Neural progenitor cell (in vitro differentiated cells): ENCODE data around the gene RAPGEF4.

Experiments
- CTCF ChIP-seq: fragments of 200-600 bp; sonication (generic); IDR thresholded peaks from 2 replicates; pipeline ENCODE4 v1.5.1; 2017; ENCODE audit warnings: antibody characterized with exemption, mild to moderate bottlenecking
- EZH2 ChIP-seq: fragments of 200-600 bp; sonication (generic); IDR thresholded peaks from 2 replicates; pipeline ENCODE4 v1.6.1; 2017; ENCODE audit warnings: antibody characterized with exemption, mild to moderate bottlenecking, moderate library complexity

GRCh38 chr2:172962082-172962481 lies 226.4 kb downstream of the RAPGEF4 start:
- no peak for TF ChIP-seq CTCF
- no peak for TF ChIP-seq EZH2
